Caco-2 (cell line): ENCODE measurements around the gene TRAK1. TPM values are rescaled to one million over a fixed set of nuclear protein-coding genes. Genes with fewer than 3 reads are reported as not detected.

Source experiments
- BruUV-seq: library from RNA; stranded (reverse); fragments of 400-500 nt; replicated peaks from 2 replicates; lab custom pipeline; 2021; lab: Mats Ljungman, UMichigan
- CTCF ChIA-PET: fragments of 300-600 bp; sonication (Branson Sonifier 250); formaldehyde crosslinking; loops from one replicate; lab custom pipeline; 2022; ENCODE audit warnings: antibody characterized with exemption; lab: Charles Lee
- POLR2A ChIA-PET: fragments of 300-600 bp; sonication (Branson Sonifier 250); formaldehyde crosslinking; loops from one replicate; lab custom pipeline; 2022; ENCODE audit warnings: antibody characterized with exemption; lab: Charles Lee
- DNase-seq, 2 experiments: peaks; one replicate each; pipeline versions ENCODE4 v3.0.0 to v3.0.0-alpha.2; 2020 to 2022
- H3K27me3 ChIP-seq: replicated peaks from 2 replicates; pipeline ENCODE4 v1.6.0; 2011; ENCODE audit warnings: low read length; ENCODE audit not compliant: control insufficient read depth, insufficient read depth
- H3K36me3 ChIP-seq: 2 replicates; pipeline ENCODE4 v1.5.1; 2011; ENCODE audit warnings: low read length; ENCODE audit not compliant: control insufficient read depth, insufficient read depth
- H3K4me1 ChIP-seq: fragments of 250-450 bp; sonication (Bioruptor Pico); 2 replicates; pipeline ENCODE4 v1.5.1; 2020; ENCODE audit warnings: mild to moderate bottlenecking
- H3K4me3 ChIP-seq: 2 replicates; pipeline ENCODE4 v1.5.1; 2011; ENCODE audit warnings: low read depth, mild to moderate bottlenecking, control low read depth, low read length
- H3K9me3 ChIP-seq: fragments of 250-450 bp; sonication (Bioruptor Pico); 2 replicates; pipeline ENCODE4 v1.5.1; 2020; ENCODE audit warnings: mild to moderate bottlenecking, moderate library complexity
- H3K27ac Mint-ChIP-seq: one replicate; pipeline ENCODE4 v1.8.0; 2022; ENCODE audit warnings: mixed read lengths; ENCODE audit not compliant: unreplicated experiment
- H3K27me3 Mint-ChIP-seq: one replicate; pipeline ENCODE4 v1.8.0; 2022; ENCODE audit warnings: mixed read lengths; ENCODE audit not compliant: insufficient read depth, unreplicated experiment
- H3K36me3 Mint-ChIP-seq: one replicate; pipeline ENCODE4 v1.8.0; 2022; ENCODE audit warnings: mild to moderate bottlenecking, mixed read lengths; ENCODE audit not compliant: insufficient read depth, unreplicated experiment
- H3K4me1 Mint-ChIP-seq: one replicate; pipeline ENCODE4 v1.8.0; 2022; ENCODE audit warnings: low read depth, mixed read lengths; ENCODE audit not compliant: unreplicated experiment
- H3K4me3 Mint-ChIP-seq: one replicate; pipeline ENCODE4 v1.8.0; 2022; ENCODE audit warnings: mild to moderate bottlenecking, moderate library complexity, mixed read lengths; ENCODE audit not compliant: unreplicated experiment
- H3K9me3 Mint-ChIP-seq: one replicate; pipeline ENCODE4 v1.8.0; 2022; ENCODE audit warnings: mixed read lengths; ENCODE audit not compliant: unreplicated experiment
- intact Hi-C: fragments of 100-400 bp; cut with micrococcal nuclease; formaldehyde crosslinking; loops from one replicate; pipeline ENCODE4 v1.10.0; 2022; ENCODE audit not compliant: unreplicated experiment
- total RNA-seq: library from RNA; stranded (reverse); gene quantifications from 2 replicates; pipeline ENCODE4 v1.2.3, GENCODE V29; 2022
- TF ChIP-seq, protein P1 (sequence below), 2 experiments: fragments of 200-600 bp in 1 of 2; IDR thresholded peaks; 1 replicate in 1 of 2; 2 replicates in 1 of 2; pipeline versions ENCODE4 v1.5.1 to v1.8.0; 2011 to 2022; ENCODE audit warnings: antibody characterized with exemption in 1 of 2, control low read depth in 1 of 2, inconsistent platforms in 1 of 2, low read depth in 1 of 2, low read length in 1 of 2, mild to moderate bottlenecking in 1 of 2, moderate library complexity in 1 of 2; ENCODE audit not compliant: insufficient read depth in 1 of 2, severe bottlenecking in 1 of 2, unreplicated experiment in 1 of 2

Gene TRAK1
- total RNA-seq, 1 experiment from 2014 or later: 33.3 TPM

DNA sequence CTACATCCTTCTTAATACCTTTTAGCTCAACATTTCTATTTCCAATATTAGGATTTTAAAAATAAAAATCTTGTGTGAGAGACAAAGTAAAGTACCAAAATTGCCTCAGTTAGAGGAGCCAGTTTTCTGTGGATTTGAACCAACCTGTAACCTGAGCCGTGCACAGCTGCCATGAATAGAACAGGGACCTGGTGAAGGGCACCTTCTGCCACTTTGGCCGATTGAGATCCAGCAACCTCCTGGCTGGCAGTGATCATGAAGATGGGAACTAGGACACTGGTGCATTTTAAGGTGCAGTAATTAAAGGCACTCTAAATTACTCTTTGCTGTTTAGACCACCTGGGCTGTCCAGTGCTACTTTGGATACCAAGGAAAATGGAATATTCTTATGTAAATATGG, 34.3 kb upstream of the TRAK1 start:
- POLR2A ChIA-PET: no interaction called here
- CTCF ChIA-PET: no interaction called here
- Mint-ChIP-seq H3K4me1 (peaks cover 19% of the 10 kb centered on the region), H3K27ac (no peak overlapping the region), H3K9me3 (no peaks in the 10 kb centered on the region), H3K4me3 (no peak overlapping the region), H3K27me3 (no peaks in the 10 kb centered on the region), H3K36me3 (no peaks in the 10 kb centered on the region)
- Histone ChIP-seq H3K36me3 (no peaks in the 10 kb centered on the region), H3K27me3 (no peaks in the 10 kb centered on the region), H3K9me3 (no peaks in the 10 kb centered on the region), H3K4me1 (peaks cover 18% of the 10 kb centered on the region), H3K4me3 (no peak overlapping the region)
- TF ChIP-seq, protein P1, sequence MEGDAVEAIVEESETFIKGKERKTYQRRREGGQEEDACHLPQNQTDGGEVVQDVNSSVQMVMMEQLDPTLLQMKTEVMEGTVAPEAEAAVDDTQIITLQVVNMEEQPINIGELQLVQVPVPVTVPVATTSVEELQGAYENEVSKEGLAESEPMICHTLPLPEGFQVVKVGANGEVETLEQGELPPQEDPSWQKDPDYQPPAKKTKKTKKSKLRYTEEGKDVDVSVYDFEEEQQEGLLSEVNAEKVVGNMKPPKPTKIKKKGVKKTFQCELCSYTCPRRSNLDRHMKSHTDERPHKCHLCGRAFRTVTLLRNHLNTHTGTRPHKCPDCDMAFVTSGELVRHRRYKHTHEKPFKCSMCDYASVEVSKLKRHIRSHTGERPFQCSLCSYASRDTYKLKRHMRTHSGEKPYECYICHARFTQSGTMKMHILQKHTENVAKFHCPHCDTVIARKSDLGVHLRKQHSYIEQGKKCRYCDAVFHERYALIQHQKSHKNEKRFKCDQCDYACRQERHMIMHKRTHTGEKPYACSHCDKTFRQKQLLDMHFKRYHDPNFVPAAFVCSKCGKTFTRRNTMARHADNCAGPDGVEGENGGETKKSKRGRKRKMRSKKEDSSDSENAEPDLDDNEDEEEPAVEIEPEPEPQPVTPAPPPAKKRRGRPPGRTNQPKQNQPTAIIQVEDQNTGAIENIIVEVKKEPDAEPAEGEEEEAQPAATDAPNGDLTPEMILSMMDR (IDR thresholded peaks at IDR 0.05; ENCODE audit: insufficient read depth in 1 of 2, low read depth in 1 of 2, low read length in 1 of 2, severe bottlenecking in 1 of 2, unreplicated experiment in 1 of 2): no peak
- BruUV-seq: no TSS peak
- no peak for DNase-seq
- intact Hi-C loops: no loop called here

- intact Hi-C loops: no loop called here
- POLR2A ChIA-PET: no interaction called here
- peaks cover 19% of the 10 kb centered on the region for H3K4me1 Mint-ChIP-seq
- H3K9me3 Mint-ChIP-seq: no peaks in the 10 kb centered on the region
- H3K4me3 ChIP-seq: no peak overlapping the region
- H3K27me3 ChIP-seq: no peaks in the 10 kb centered on the region
- no peak overlapping the region for H3K4me3 Mint-ChIP-seq
- DNase-seq: no peak
- TF ChIP-seq, protein P1 (IDR thresholded peaks at IDR 0.05; ENCODE audit: insufficient read depth in 1 of 2, low read depth in 1 of 2, low read length in 1 of 2, severe bottlenecking in 1 of 2, unreplicated experiment in 1 of 2): no peak
- H3K36me3 Mint-ChIP-seq: no peaks in the 10 kb centered on the region
- CTCF ChIA-PET: no interaction called here
- no peaks in the 10 kb centered on the region for H3K27me3 Mint-ChIP-seq
- H3K27ac Mint-ChIP-seq: no peak overlapping the region
- no peaks in the 10 kb centered on the region for H3K36me3 ChIP-seq
- BruUV-seq: no TSS peak
- no peaks in the 10 kb centered on the region for H3K9me3 ChIP-seq
- H3K4me1 ChIP-seq: peaks cover 19% of the 10 kb centered on the region
Observed at GRCh38 chr3:42057561-42058211, 33.5 kb upstream of the TRAK1 start.

GRCh38 chr3:42061025-42061712, 30.0 kb upstream of the TRAK1 start:
- no peak overlapping the region for H3K4me3 Mint-ChIP-seq
- ChIA-PET CTCF (no interaction called here), POLR2A (interaction anchor here (0.6 kb wide), 1 partner anchor 288 kb away, joined by 3 read pairs; no protein-coding TSS in a partner anchor)
- no peak overlapping the region for H3K27ac Mint-ChIP-seq
- Histone ChIP-seq H3K4me3 (no peak overlapping the region), H3K27me3 (no peaks in the 10 kb centered on the region), H3K9me3 (no peaks in the 10 kb centered on the region), H3K36me3 (no peaks in the 10 kb centered on the region), H3K4me1 (peaks cover 10% of the 10 kb centered on the region)
- TF ChIP-seq, protein P1 (IDR thresholded peaks at IDR 0.05; ENCODE audit: insufficient read depth in 1 of 2, low read depth in 1 of 2, low read length in 1 of 2, severe bottlenecking in 1 of 2, unreplicated experiment in 1 of 2): no peak
- BruUV-seq: no TSS peak
- no peaks in the 10 kb centered on the region for H3K36me3 Mint-ChIP-seq
- H3K4me1 Mint-ChIP-seq: no peaks in the 10 kb centered on the region
- no peak for DNase-seq
- H3K27me3 Mint-ChIP-seq: no peaks in the 10 kb centered on the region
- H3K9me3 Mint-ChIP-seq: no peaks in the 10 kb centered on the region
- intact Hi-C loops: no loop called here
